GM19238 (cell line): Measurements from ENCODE around the gene JPT1.
A peak's percentile ranks its signal among the peaks of the same experiment; 100 is the strongest.
"Not testable (repeated sequence)": the region's sequence is repeated elsewhere in the genome, so short reads cannot be mapped to it uniquely, and the experiment has no call there.

Experiments used
- DNase-seq: peaks from one replicate; pipeline ENCODE4 v3.0.0; 2011; ENCODE audit warnings: low spot score; ENCODE audit not compliant: insufficient read length

Gene JPT1

DNA sequence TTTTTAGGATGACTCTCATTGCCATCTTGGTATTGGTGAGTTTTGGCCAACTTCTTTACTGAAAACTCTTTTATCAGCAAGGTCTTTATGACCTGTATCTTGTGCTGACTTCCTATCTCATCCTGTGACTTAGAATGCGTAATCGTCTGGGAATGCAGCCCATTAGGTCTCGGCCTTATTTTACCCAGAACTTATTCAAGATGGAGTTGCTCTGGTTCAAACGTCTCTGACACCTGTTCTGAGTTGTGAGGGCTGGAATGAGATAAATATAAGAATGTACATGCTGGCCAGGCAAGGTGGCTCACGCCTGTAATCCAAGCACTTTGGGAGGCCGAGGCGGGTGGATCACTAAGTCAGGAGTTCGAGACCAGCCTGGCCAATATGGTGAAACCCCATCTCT lies 4.2 kb upstream of the JPT1 start:
- DNase-seq, result not testable (repeated sequence)

- DNase-seq, result no peak
Observed at GRCh38 chr17:75155191-75155601, 884 bp upstream of the JPT1 start.

DNA sequence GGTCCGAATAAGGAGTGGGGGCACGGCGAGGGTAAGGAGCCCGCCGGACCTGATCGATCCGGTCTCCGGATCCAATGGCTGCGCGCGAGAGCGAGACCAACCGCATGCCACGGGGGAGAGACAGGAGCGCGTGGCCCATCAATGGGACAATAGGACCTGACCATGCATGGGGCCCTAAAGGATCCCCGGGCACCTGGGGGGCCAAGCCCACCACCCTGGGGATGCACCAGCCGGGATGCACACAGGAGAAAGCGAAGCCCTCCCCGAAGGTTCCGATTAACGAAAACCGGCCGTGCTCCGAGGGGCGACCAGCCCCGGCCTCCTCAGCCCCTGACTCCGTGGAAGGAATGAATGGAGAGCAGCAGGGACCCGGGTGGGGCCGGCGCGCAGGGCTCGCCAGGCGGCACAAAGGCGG lies 525 bp downstream of the JPT1 start:
- no peak for DNase-seq

DNA sequence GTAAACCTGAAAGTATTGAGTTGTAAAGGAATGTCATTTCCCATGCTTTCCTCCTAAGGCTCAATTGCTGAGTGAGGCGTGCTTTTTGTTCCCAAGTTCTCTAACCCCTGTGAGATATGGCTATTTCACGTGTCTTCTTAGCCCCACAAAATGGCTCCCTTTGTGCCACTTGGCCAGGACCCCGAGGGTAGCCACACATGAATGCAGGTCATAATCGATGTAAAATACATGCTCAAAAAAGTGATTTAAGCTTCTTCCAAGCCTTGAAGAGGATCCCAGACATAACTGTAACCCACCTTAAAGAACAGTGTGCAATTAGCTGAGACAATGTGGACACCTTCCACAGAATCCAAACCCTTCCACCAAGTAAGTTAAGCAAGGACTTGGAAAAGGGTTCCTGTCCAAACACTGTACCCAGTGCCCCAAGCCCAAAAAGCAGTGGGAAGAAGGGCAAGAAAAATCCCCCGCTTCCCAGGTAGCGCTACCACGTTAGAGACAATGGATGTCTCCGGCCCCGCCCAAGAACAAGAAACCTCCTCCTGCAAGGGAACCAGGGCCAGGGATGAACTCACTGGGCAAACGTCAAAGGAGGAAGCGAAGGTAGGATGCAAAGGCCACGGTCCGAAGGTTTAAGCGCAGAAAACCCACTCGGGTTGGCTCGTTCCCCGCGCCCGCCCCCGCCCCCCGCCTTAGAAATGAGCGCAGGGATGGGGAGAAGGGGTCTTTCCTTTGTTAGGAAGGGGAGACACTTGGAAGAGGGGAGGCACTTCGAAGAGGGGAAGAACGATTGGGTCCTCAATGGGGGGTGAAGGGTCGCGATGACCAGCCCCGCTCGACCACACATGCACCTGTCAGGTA lies 1.2 kb downstream of the JPT1 start:
- DNase-seq, result peak; percentile 22

GRCh38 chr17:75152523-75152921 lies 1.8 kb downstream of the JPT1 start:
- no peak for DNase-seq

DNA sequence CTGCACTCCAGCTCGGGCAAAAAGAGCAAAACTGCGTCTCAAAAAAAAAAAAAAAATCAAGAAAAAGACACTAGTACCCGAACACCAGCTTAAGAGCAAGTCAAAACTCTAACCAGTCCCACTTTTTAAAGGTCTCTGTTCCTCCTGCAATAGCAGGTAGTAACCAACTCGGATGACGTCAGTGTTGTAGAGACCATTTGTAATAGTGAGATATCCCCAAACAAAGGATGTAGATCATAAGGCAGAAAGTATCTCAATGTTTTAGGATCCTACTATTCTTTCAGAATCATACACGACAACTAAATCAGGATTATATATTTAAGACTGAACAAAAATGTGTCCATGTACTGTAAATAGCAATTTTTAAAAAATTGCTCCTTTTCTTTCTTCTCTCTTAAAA lies 2.4 kb downstream of the JPT1 start:
- DNase-seq, result no peak

- no peak for DNase-seq
Observed at GRCh38 chr17:75147878-75148546, 6.3 kb downstream of the JPT1 start.

- DNase-seq, result no peak
Observed at GRCh38 chr17:75146592-75146991, 7.7 kb downstream of the JPT1 start.

DNA sequence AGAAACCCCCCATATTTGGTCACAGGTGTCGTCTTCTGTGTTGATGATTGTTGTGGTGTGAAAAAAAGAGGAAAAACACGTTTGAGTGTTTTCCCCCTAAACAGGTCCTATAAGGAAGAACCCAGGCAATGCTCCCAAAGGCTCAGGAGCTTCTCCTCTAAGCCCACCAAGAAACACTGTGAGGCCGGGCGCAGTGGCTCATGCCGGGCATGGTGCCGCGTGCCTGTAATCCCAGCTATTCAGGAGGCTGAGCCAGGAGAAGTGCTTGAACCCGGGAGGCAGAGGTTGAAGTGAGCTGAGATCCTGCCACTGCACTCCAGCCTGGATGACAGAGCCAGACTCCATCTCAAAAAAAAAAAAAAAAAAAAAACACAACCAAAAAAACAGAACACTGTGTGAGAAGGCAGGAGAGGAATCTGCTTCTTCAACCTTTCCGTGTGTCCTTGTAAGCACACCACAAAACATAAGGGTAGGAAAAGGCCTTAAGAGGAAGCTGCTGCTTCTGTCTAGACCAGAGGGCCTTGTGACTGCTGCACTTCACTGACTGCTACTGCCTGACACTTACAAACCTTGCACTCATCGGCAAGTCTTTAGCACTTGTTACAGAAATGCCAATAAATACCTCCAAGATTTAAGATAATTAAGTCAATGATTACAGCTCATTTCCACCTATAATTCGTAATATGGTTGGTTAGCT lies 9.3 kb downstream of the JPT1 start:
- DNase-seq, result no peak

DNA sequence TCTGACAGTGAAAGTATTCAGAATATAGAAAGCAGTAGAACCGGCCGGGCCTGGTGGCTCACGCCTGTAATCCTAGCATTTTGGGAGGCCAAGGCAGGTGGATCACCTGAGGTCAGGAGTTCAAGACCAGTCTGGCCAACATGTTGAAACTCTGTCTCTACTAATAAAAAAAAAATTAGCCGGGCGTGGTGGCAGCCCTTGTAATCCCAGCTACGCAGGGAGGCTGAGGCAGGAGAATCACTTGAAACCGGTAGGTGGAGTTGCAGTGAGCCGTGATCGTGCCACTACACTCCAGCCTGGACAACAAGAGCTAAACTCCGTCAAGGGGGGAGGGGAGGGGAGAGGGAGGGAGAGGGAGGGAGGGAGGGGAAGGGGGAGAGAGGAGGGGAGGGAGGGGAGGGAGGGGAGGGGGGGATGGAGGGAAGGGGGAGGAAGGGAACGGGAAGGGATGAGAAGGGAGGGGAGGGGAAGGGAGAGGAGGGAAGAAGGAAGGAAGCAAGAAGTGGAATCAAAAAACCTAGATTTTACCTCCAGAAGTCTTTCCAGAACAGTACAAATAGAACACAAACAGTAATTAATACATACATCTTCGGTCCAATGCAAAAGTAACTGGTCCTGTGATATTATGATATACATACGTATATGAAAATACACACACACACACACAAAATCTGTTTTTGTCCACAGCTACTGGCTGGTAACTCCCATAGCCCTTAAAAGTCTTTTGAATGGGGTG lies 11.9 kb downstream of the JPT1 start:
- no peak for DNase-seq

GRCh38 chr17:75138519-75138918 lies 15.8 kb downstream of the JPT1 start:
- DNase-seq, result no peak

- not testable (repeated sequence) for DNase-seq
Observed at GRCh38 chr17:75137762-75138161, 16.6 kb downstream of the JPT1 start.

- no peak for DNase-seq
Observed at GRCh38 chr17:75135946-75136345, 18.4 kb downstream of the JPT1 start.

DNA sequence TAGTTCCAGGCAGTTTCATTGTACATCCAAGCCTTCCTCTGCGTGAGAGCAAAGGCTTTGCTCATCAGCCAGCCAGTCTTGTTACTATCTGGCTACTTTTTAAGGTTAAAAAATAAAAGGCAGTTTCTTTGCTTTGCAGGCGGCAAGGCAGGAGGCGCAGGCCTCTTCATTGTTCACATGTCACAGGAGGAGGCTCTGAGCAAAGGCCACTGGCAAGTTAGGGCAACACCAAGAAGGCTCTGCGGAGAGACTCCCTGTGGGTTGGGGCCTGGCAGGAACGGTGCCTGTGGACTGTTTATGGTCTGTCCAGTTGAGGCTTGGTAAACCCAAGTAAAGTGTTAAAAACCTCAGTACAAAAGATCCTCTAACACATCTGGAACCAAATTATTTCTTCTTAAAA lies 18.9 kb downstream of the JPT1 start:
- no peak for DNase-seq

DNA sequence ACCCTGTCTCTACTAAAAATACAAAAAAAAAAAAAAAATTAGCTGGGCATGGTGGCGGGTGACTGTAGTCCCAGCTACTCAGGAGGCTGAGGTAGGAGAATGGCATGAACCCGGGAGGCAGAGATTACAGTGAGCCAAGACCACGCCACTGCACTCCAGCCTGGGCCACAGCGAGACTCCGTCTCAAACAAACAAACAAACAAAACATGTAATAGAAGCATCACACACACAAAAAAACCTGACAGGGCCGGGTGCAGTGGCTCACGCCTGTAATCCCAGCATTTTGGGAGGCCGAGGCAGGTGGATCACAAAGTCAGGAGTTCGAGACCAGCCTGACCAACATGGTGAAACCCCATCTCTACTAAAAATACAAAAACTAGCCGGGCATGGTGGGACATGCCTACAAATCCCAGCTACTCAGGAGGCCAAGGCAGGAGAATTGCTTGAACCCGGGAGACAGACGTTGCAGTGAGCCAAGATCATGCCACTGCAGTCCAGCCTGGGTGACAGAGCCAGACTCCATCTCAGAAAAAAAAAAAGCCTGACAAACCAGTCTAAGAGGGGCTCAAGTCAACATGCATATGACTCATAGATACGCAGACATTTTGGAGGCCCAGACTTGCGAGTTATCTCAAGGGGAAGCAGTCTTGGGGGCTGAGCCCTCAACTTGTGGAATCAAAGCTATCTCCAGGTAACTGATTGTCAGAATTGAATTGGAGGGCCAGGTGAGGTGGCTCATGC lies 20.5 kb downstream of the JPT1 start:
- DNase-seq, result not testable (repeated sequence)

- no peak for DNase-seq
Observed at GRCh38 chr17:75133001-75133400, 21.3 kb downstream of the JPT1 start.

- not testable (repeated sequence) for DNase-seq
Observed at GRCh38 chr17:75132018-75133000, 22.0 kb downstream of the JPT1 start.

GRCh38 chr17:75131278-75132017 lies 22.9 kb downstream of the JPT1 start, which contains the start of gene NT5C:
Gene NT5C (minus strand): TSS chr17:75131742. CDS start chr17:75131707, 35 bp downstream.
- DNase-seq, result peak; percentile 90
